Measurements from ENCODE around the gene CRADD. TPM values are rescaled to one million over a fixed set of nuclear protein-coding genes. Genes with fewer than 3 reads are reported as not detected.

Gene CRADD
- polyA plus RNA-seq, 3 donors = 10.9 to 14.6 (median 13.0) TPM

GRCh38 chr12:93722835-93723567, 45.8 kb downstream of the CRADD start:
- H3K27ac ChIP-seq (ENCODE audit: low read depth, low read length) = no peak overlapping the region
- 77 to 93% (median 93%) methylated on average over 4 of the region's 4 CpGs for WGBS, 3 donors

- no peak overlapping the region for H3K27ac ChIP-seq (ENCODE audit: low read depth, low read length)
- 91 to 99% (median 96%) methylated on average over 4 of the region's 4 CpGs for WGBS, 3 donors
Observed at GRCh38 chr12:93723568-93723930, 46.4 kb downstream of the CRADD start.

DNA sequence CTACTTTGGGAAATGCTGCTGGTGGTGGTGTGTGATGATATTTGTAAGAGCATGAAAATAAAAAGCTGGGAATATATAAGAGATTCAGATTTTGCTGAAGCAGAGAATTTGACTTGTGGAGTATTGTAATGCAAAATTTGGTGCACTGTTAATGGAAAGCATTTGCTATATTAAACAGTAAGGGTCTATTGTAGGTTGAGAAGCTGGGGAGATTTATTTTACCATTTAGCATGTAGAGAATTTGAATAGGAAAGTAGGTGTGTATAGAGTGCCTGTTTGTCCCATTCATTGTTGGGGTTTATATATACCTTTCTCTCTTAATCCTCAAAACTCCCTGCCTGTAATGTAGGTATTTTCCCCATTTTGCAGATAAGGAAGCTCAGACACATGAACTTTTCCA, 48.4 kb downstream of the CRADD start:
- no peak overlapping the region for H3K27ac ChIP-seq (ENCODE audit: low read depth, low read length)

DNA sequence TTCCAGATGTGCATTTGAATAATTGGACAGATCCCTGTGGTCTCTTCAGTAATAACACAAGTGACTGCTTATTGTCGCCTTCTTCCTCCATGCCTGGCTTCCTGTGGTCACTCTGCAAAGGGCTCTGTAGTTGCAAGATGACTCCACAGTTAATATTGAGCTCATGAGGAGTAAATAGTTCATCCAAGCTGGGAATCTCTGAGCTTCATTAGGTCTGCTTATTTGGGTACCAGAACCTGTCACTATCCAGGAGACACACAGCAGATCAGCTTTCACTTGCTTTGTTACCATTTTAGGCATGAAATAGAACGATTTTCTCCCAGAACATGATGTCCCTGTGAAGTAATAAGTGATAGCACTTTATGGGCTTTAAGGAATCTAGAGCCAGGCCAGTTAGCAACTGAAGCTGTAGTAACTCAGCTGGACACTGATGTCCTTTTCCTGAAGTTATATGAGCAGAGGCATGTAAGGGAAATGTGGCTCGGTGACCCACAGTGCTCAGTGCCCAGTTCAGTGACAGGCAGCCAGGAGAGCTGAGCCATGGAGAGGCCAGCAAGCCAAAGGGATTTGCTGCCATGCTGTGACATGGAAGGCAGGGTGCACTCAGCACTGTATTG, 50.1 kb downstream of the CRADD start:
- no peak overlapping the region for H3K27ac ChIP-seq (ENCODE audit: low read depth, low read length)
- WGBS, 3 donors = 49 to 69% (median 60%) methylated on average over 3 of the region's 3 CpGs

GRCh38 chr12:93727911-93728310, 50.7 kb downstream of the CRADD start:
- 38 to 94% (median 89%) methylated on average over 4 of the region's 4 CpGs for WGBS, 3 donors
- H3K27ac ChIP-seq (ENCODE audit: low read depth, low read length) = no peak overlapping the region

DNA sequence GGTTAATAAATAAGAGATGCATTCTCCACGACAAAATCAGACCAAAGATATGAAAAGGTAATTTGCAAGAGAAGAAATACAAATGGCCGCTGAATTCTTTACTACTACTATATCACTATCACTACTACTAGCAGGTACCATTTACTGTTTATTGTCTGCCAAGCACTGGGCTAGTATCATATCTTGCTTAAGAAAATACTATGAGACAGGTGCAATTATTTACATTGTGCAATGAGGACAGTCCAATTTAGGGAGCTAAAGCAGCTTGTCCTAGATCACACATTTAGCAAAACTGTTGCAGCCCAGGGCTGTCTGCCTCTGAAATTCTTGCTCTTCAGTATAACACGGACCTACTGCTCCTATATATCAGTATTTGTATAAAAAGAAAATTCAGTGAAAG, 52.8 kb downstream of the CRADD start:
- 49 to 93% (median 92%) methylated on average over 3 of the region's 3 CpGs for WGBS, 3 donors
- no peak overlapping the region for H3K27ac ChIP-seq (ENCODE audit: low read depth, low read length)

DNA sequence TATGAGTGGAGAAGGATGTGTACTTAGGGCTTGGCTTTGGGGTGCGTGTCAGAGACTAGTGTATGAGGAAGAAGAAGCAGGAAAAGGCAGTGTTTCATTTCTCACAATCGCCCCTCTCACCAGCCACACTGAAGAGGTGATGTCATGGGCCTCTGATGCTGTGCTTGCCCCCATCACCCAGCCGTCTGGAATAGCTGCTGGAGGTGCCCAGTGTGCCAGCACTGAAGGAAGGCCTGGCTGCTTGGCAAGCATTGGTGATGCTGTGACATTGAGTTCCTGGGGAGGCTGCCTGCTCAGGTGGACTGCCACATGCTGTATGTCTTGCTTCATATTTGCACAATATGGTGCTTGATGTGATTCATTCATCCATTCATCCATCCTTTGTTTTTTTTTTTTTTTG, 56.2 kb downstream of the CRADD start:
- no peak overlapping the region for H3K27ac ChIP-seq (ENCODE audit: low read depth, low read length)
- 60 to 84% (median 65%) methylated on average over 3 of the region's 3 CpGs for WGBS, 3 donors

DNA sequence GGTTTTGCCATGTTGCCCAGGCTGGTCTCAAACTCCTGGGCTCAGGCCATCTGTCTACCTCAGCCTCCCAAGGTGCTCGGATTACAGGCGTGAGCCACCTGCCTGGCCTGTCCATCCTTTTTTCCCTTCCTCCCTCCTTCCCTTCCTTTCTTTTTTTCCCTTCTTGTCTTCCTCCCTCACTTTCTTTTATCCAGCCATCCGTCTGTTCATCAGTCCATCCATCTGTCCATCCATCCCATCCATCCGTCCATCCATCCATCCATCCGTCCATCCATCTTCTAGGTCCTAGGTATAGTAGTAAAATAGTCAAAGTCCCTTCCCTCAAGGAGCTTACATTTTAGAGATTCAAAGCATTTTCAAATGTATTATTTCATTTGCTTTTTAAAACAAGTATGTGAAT, 56.8 kb downstream of the CRADD start:
- H3K27ac ChIP-seq (ENCODE audit: low read depth, low read length) = no peak overlapping the region
- 98 to 99% (median 99%) methylated on average over 5 of the region's 5 CpGs for WGBS, 3 donors

- 95% methylated on average over 2 of the region's 2 CpGs for WGBS, 3 donors
- H3K27ac ChIP-seq (ENCODE audit: low read depth, low read length) = no peak overlapping the region
Observed at GRCh38 chr12:93734784-93735183, 57.6 kb downstream of the CRADD start.

DNA sequence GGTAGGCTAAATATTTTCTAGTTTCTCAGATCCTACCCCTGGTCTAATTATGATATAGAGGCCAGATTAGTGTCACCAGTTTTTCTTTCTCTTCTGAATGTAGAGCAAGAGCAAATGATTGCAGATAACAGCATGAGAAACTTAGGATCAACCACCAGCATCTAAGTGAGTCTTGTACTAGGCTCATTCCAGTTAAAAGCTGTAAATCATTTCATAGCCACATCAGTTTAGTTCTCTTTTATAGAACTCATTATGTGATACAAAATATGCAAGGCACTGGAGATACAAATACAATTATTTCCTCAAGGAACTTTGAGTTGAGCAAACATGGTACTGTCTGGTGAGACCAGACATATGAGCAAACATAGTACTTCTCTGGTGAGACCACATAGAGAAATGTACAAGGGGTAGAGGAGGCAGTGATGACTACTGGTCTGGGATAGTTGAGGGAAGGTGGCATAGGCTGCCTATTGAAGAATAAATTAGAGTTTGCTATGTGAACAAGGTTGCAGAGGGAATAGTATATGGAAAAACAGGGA, 59.5 kb downstream of the CRADD start:
- H3K27ac ChIP-seq (ENCODE audit: low read depth, low read length) = no peak overlapping the region

GRCh38 chr12:93737457-93738198, 60.5 kb downstream of the CRADD start:
- 42 to 60% (median 49%) methylated on average over 5 of the region's 5 CpGs for WGBS, 3 donors
- no peak overlapping the region for H3K27ac ChIP-seq (ENCODE audit: low read depth, low read length)

DNA sequence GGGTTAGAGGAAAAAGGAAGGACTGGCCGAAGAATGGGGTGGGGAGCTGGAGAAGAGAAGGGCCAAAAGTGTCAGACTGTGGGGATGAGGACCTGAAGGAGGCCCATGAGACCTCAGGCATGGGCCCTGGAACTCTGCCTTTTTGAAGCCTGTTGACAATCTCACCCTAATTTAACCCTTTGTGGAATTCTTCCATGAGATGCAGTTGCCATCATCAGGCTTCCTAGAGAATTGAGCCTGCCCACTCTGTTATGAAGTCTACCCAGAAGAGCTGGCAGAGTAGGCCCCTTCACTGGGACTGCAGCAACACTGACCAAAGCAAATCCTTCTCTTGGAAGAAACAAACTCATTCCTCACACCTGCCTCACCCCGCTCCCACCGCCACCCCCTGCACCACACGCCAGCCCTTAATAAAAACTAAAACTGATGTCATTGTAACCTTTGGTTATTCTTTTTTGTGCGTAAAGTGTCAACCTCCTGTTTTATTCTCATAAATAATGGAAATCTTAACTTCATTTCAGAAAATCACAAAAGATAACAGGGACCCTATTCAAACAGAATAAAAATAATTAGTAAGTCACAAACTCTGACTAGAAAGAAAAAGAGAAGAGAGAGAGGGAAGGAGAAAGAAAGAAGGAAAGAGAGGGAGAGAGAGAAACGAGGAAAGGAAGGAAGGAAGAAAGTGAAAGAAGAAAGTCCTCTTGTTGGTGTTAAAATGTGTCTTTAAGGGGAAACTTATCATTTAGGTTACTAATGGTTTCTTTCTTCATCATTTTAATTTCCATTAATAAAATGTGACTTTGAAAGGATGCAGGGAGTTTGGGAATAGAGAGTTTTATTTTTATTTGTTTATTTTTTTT, 61.3 kb downstream of the CRADD start:
- peak overlapping the region; percentile 22 for H3K27ac ChIP-seq (ENCODE audit: low read depth, low read length)
- WGBS, 3 donors = 50 to 85% (median 53%) methylated on average over 6 of the region's 6 CpGs

- 7 to 47% (median 15%) methylated on average over 3 of the region's 3 CpGs for WGBS, 3 donors
- H3K27ac ChIP-seq (ENCODE audit: low read depth, low read length) = no peak overlapping the region
Observed at GRCh38 chr12:93740751-93741150, 63.6 kb downstream of the CRADD start.

- WGBS, 3 donors = 10 to 13% (median 12%) methylated on average over 10 of the region's 10 CpGs
- H3K27ac ChIP-seq (ENCODE audit: low read depth, low read length) = peak overlapping the region; percentile 93
Observed at GRCh38 chr12:93741659-93742109, 64.5 kb downstream of the CRADD start.

DNA sequence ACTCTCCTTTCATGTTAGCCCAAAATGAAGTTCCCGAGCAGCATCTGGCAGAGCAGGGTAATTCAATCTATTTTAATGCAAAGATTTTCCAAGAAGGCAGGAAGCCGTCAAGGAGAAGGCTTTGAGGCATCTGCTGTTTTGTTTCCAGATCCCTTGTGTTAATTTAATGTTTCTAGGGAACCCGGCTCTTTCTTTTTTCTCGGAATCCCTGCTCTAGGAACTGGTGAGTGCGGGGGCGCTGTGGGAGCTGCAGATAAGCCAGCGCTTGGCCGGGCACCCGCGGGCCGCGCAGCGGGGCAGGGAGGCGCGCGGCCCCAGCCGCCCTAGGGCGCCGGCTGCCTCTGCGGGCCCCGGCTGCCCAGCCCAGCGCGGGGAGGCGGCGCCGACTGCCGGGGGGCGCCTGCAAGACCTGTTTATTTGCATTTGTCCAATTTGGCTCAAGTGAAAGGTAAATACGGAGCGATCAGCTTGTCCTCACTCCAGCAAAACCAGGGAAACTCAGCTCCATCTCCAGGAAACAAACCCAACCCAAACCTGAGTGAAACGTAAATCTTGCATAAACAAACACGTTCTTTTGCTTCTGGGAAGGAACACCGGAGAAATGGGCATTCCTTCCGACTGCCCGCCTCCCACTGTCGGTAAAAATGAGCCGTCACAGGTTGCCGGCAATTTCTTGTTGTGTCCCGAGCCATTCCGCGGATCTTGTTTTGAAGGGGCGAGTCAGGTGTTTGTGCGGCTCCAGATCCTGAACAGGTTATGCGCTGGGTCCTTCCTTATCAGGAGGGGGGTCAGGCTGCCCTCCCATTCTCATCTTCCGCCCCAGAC, 65.1 kb downstream of the CRADD start:
- 1% methylated on average over 45 of the region's 45 CpGs for WGBS, 3 donors
- H3K27ac ChIP-seq (ENCODE audit: low read depth, low read length) = peak overlapping the region; percentile 93

DNA sequence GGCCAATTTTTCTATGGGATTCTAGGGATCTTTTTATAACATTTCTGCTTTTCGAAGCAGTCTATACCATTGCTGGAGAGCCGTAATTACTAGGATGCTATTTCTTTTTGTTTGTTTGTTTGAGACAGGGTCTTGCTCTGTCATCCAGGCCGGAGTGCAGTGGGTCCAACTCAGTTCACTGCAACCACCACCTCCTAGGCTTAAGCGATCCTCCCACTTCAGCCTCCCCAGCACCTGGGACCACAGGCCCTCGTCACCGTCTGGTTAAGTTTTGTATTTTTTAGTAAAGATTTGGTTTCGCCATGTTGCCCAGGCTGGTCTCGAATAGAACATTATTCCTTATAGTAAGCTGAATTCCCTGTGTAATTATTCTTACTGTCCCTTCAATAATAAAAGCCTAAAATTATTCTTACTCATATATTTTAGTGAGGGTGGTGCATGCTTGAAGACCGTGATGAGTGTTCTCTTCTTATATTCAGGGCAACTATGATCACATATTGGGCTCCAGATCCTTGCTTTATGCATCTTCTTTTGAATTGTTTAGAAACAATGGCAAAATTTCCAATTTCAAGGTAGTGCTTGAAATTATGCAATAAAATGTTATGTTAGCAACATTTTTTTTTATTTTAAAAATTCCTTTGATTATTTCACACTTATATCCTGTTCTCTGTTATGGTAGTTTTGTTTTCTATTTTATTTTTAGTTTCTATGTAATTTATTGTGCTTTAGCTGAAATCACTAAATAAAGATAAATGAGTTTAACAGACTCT, 66.2 kb downstream of the CRADD start:
- WGBS, 3 donors = 83 to 88% (median 84%) methylated on average over 9 of the region's 9 CpGs
- no peak overlapping the region for H3K27ac ChIP-seq (ENCODE audit: low read depth, low read length)
